NAMALWA (cell line): ENCODE data around the gene SGSH.
A peak's percentile ranks its signal among the peaks of the same experiment; 100 is the strongest.
"Not testable (repeated sequence)": the region's sequence is repeated elsewhere in the genome, so short reads cannot be mapped to it uniquely, and the experiment has no call there.

Source experiments
- DNase-seq: peaks from one replicate; pipeline ENCODE4 v3.0.0-alpha.2; 2015; ENCODE audit warnings: low spot score

Gene SGSH

DNA sequence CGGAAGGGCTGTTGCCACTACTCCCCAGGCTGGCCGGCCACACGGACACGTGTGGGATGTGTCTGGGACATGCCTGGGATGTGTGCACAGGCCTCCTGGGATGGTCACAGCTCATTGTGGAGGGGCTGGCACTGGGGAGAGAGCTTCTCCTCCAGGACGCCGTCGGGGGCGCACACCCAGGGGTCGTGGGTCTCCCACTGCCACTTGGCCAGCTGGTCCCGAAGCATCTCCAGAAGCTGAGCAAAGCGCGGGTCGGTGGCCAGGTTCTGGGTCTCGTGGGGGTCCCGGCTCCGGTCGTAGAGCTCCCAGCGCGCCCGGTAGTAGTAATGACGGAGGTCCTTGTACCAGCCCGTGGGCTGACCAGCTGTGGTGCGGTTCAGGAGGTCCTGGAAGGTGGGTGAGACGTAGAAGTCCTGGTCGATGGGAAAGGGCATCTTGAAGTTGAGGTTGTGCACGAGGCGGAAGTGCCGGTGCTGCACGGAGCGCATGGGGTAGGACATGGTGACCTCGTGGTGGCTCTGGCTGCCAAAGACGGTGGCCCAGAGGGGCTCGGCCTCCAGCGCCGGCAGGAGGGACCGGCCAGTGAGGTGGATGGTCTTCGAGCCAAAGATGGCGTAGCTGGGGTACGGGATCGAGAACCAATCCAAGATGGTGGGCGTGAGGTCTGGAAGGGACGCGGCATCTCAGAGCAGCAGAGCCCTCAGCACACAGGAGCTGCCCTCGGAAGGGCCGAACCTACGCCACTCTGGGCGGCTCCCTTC, 9.6 kb downstream of the SGSH start:
- DNase-seq: no peak

DNA sequence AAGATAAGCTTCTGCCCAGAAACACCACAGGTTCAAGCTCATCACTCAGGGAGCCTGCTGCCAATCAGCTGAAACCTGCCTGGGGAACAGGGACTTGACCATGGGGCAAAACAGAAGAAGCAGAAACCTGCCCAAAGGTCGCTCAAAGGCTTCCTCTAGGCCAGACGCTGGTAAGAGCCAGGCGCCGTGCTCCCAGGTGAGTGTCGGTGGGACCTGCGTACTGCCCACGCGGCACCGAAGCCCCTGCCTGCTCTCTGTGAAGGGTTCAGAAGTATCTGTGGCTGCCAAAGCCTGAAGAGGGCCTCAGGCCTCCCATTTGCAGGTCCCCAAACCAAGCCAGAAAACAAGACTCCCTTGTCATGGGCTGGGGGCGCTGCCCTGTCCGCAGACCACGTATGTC, 10.4 kb downstream of the SGSH start:
- no peak for DNase-seq

DNA sequence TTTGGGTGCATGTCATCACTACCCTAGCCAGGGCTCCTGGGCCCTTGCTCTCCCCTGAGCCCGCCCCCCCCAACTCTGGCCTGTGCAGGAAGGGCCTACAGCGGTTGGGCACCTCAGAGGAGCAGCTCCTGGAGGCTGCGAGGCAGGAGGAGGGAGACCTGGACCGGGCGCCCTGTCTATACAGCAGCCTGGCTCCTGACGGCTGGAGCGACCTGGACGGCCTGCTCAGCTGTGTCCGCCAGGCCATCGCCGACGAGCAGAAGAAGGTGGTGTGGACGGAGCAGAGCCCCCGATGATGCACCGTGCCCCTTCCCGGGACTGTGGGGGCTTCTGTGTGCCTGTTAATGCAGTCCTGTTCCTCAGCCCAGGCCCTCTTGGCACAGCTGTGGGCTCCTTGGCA, 12.1 kb downstream of the SGSH start:
- DNase-seq: no peak

DNA sequence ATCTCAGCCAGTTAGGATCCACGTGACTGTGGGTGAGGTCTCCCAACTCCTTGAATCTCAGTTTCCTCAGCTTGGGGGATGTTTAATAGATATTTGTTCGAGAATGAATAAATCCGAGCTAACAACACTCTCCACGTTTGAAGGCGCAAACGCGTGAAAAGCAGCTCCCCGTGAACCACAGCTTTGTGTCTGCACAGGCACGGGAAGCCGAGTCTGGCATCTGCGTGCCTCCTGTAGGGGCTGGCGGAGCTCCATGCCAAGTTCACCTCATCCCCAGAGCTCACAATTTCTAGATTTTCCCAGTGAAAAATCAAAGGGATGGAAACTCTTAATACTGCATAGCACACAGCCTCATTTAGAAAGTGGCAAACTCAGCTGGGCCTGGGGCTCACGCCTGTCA, 14.3 kb downstream of the SGSH start:
- no peak for DNase-seq

DNA sequence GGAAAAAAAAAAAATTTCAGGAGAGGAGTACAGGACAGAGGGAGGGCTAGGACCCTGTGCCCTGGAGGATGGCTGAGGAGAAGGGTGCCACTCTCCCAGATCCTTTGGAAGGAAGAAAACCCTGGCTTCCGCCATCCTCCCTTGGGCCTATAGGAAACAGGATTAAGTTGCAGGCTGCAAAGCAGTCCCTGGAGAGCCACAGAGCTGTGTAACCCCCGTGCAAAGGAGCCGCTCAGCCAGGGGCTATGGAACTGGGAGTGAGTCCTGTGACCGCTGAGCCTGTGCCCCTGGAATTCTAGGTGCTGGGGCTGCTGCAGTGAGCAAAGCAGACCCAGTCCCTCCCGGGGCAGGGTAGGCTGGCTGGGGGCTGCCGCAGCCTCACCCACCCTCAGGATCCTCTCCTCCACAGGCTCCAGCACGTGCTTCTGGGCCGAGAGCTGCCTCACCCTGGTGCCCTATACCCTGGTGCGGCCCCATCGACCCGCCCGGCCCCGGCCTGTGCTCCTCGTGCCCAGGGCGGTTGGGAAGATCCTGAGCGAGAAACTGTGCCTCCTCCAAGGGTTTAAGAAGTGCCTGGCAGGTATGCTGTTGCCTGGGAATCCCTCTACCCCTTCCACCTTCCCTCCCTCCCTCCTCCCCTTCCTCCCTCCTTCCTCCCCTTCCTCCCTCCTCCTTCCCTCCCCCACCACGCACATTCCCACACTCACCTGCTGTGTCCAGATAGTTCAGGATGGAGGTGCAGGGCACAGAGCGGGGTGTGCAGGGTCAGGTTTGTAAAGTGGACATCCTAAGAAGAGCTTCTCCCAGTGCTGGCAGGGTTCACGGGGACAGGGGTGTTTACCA, 15.3 kb downstream of the SGSH start:
- no peak for DNase-seq

DNA sequence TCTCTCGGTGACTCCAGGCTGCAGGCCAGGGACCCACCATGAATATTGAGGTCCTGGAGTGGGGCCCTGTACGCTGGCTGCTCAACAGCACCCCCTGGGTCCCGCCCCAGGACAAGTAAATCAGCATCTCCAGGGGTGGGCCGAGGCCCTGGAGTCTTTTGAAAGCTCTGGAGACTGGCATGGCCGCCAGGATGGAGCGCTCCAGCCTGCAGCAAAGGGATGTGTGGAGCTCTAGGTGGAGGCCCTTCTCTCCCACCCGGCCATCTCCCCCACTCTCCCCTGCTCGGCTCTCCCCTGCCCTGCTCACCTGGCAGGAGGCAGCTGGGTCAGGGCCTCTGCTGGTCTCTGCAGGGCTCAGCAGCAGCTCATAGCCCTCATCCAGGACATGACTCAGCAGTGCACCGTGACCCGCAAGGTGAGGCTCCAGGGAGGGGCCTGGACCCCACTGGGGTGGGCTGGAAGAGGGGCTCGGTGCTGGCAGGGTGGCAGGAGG, 16.6 kb downstream of the SGSH start:
- DNase-seq: peak; percentile 20

DNA sequence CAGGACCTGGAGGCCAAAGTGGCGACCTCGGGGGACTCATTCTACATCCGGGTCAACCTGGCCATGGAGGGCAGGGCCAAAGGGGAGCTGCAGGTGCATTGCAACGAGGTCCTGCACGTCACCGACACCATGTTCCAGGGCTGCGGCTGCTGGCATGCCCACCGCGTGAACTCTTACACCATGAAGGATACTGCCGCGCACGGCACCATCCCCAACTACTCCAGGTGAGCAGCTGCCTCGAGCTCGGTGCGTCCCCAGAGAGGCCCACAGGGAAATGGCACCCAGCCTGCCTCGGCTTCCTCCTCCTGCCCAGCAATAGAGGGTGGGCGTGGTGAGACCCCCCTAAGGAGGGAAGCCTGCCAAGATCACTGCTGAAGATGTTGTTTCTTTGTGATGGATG, 17.9 kb downstream of the SGSH start:
- DNase-seq: no peak

DNA sequence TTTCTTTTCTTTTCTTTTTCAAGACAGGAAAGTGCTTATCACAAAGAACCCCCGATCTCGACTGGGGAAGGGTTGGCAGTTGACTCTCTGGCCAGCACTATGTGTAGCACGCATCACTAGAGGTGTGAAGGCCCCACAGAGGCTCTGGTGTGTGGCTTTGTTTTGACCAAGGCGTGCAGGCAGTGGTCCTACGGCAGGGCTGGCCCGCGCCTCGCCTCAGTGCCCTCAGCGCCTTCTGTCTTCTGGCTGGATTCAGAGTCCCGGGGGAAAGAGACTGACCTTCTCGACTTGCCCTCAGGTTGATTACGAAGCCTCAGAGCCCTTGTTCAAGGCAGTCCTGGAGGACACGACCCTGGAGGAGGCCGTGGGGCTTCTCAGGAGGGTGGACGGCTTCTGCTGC, 18.7 kb downstream of the SGSH start:
- DNase-seq: no peak

DNA sequence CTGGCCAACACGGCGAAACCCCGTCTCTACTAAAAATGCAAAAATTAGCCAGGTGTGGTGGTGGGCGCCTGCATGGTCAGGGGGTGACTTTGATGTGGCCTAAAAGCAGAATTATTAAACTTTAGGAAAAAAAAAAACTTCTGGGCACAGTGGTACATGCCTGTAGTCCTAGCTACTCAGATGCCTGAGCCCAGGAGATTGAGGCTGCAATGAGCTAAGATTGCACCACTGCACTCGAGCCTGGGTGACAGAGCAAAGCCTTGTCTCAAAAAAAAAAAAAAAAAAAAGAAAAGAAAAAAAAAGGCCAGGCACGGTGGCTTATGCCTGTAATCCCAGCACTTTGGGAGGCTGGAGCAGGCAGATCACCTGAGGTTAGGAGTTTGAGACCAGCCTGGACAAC, 20.8 kb downstream of the SGSH start:
- DNase-seq: not testable (repeated sequence)

DNA sequence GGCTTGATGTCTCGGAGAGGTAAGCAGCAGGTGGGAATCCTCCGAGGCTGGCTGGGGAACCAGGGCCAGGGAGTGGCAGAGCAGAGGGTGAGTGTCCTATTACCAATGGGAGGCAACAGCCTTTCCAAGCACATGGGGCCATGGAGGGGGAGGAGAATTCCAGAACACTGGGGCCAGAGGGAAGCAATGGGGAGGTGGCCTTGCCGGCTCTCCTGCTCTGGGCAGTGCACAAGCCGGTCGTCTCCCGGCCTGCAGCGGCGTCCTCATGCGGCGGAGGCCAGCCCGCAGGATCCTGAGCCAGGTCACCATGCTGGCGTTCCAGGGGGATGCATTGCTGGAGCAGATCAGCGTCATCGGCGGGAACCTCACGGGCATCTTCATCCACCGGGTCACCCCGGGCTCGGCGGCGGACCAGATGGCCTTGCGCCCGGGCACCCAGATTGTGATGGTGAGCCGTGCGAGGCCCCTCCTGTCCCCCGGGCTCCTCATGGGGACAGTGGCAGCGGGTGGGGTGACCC, 21.9 kb downstream of the SGSH start:
- no peak for DNase-seq

DNA sequence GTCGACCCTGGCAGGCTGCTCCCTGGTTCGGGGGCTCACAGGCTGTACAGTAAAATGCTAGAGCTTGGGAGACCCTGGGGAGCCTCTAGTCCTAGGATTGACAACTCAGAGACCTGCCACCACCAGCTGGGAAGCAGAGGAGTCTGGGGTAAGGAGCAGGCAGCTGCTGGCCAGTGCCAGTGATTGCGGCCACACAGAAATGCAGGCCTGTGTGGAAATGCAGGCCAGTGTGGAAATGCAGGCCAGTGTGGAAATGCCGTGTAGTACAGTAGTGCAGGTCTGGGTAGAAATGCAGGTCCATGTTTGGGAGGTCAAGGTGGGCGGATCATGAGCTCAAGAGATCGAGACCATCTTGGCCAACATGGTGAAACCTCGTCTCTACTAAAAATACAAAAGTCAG, 23.5 kb downstream of the SGSH start:
- no peak for DNase-seq

DNA sequence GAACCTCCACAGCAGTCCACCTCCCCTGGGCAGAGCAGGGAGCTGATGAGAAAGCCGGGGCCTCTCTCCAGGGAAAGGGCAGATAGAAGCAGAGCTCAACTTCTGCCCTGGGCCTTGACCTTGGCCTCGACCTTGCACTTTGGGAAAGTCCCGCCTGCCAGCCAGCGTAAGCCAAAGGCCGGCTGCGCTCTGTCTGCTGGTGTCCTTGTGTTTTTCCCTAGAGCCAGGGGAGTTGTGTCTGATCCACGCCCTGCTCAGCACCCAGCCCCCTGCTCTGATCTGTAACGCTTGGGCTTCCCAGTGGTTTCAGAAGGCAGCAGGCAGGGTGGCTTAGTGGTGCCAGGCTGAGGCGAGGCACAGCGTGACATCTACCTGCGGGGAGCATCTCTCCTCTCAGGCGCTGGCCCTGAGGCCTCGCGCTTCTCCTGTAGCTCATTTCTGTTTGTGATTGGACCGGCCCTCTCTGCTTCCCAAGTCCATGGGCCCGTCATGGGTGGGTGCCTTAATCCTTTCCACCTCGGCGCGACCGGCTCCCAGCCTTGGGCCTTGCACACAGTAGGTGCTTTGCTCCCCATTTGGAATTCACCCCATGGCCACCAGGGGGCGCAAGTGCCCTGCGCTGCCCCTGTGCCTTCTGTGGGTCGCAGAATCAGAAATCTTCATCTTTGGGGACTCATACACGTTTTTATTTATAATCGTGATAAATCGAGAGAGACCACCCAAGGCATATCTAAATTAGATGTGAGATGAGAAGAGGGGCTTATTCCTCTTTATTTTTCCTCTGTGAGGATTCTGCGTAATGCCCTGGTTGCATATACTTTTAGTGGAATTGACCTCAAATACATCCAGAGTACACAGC, 24.2 kb downstream of the SGSH start:
- peak; percentile 52 for DNase-seq

DNA sequence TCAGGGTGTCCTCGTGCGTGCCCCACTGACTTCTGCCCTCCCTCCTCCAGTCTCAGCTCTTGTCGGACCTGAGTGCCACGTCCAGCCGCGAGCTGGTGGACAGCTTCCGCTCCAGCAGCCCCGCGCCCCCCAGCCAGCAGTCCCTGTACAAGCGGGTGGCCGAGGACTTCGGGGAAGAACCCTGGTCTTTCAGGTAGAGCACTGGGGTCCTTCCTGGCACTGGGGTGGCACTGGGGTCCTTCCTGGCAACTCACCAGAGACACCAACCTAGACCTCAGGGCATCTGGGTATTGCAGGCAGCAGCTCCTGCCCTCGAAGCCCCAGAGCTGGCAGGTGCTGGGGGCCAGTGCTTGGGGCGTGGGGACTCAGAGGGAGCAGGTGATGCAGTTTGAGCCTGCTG, 25.0 kb downstream of the SGSH start:
- no peak for DNase-seq

DNA sequence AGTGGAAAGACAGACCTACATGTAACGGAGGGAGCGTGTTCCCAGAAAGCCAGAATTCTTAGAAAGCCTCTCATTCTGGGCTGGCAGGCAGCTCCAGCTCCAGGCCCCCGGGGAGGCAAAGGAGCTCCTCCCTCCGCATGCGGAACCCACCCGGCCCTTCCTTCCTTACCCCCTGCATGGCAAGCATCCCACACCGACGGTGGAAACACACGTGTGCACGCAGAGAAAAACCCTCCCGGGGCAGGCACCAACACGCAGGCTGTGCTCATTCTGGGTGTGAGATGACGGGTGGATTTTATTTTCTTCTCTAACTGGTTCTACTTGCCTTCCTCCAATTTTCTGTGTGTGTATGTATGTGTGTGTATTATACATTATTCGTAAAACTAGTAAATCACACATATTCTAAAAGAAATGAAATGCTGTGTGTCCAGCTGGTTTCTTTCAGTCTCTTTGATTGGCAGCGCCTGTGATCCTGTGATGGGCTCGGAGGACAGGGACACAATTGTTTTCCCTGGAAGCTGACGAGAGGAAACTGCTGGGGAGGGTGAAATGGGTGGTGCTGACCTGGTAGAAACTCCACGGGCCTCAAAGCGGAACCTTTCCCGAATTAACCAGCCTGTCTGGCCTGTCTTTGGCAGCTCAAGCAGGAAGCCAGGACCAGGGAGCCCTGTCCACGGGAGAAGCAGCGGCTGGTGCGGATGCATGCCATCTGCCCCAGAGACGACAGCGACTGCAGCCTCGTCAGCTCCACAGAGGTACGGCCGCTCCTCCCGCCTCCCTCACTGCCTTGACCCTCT, 28.1 kb downstream of the SGSH start:
- no peak for DNase-seq

DNA sequence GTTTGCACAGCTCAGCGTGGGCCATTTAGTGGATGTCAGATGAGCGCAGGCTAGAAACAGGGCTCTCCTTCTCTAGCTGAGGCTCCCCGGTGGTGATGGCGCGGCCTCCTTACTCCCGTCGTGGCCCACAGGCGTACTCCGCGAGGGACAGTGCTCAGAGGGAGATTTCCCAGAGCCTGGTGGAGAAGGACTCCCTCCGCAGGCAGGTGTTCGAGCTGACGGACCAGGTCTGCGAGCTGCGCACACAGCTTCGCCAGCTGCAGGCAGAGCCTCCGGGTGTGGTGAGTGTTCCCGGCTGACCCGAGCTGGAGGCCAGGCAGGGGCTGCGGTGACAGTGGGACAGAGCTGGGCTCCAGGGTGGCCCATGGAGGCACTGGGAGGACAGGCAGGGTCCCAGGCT, 28.9 kb downstream of the SGSH start:
- no peak for DNase-seq

DNA sequence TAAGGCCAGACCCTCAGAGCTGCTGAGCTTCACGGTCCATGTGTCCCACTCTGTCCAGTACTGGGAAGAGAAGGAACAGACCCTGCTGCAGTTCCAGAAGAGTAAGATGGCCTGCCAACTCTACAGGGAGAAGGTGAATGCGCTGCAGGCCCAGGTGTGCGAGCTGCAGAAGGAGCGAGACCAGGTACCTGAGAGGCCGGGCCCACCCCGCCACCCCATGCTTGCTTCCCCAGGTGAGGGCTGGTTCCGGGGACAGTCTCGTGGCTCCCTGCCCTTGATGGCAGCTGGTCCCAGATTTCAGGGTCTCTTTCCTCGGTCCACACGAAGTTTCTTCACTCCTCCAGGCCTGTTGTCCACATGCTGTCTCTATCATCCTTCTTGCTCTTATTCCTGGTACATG, 29.4 kb downstream of the SGSH start:
- no peak for DNase-seq

DNA sequence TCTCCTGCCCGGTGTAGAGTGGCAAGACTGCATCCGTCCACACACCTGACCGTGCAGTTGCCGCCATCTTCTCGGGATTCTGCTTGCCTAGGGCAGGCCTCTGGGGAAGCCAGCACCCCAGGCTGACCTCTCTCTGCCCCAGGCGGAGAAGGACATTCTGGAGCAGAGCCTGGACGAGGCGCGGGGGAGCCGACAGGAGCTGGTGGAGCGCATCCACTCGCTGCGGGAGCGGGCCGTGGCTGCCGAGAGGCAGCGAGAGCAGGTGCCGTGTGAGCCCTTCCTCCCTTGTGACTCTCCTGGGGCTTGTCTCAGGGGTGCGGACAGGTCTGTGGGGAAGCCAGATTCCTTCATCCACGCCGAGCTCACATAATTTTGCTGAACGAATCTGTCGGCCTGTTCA, 30.5 kb downstream of the SGSH start:
- DNase-seq: no peak

DNA sequence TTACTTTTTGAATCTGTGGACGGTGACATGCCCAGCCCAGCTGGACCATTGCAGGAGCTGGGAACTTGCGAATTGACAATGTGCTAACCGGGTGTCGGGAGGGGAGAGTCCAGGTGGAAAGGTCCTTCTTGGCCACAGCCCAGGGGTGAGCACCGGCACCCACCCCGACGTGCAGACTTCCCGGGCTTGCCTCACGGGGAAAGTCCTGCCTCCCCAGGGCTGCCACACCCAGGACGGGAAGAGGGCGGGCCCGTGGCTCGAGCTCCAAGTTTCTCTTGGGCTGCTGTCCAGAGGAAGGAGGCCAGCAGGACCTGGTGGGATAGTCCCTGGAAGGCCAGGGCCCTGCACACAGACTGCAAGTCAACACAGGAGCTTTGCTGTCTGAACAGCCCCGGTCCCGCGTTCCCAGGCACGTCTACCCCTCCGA, 32.6 kb downstream of the SGSH start:
- no peak for DNase-seq

DNA sequence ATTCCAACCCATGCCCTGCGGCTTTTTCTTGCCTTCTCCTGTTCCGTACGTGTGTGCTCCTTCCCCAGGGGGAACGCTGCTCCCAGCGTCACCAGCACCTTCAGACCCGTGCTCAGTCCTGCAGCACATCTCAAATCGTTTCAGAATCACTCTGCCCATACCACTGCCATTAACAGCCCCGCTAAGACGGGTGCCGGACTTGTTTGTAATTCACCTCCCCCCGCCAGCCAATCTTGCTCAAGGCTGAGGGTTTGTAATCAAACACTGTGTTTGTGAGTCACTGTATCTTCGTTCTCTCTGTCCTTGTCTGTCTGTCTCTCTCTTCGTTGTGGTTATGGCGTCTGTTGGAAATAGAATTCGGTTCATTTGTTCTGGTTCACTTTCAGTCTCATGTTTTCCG, 33.0 kb downstream of the SGSH start:
- DNase-seq: no peak

DNA sequence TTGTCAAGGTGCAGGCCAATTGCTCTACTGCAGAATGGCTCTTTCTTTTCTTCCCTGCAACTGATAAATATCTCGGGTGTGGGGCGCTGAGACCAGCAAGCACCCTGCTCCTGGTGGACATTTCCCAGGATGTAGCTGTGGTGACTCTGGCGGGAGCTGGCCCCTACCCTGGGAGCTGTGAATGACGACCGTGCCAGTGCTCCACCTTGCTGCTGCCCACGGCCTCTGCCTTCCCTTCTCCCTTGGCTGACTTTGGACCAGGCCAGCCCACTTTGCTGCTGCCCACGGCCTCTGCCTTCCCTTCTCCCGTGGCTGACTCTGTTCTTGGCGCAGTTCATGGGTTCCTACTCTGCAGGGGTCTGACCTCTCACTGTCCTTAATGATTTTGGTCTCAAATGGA, 34.2 kb downstream of the SGSH start:
- no peak for DNase-seq

DNA sequence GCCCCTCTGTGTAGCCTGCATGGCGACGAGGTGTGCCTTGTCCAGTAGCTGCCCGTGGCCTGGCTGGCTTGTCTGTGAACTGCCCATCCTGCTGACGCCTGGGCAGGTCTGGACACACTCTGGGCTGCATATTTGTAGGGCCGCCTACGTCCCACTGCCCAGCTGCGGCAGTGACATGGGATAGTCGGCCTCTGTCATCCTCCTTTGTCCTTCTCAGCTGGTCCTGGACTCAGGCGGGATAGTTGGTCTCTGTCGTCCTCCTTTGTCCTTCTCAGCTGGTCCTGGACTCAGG, 35.8 kb downstream of the SGSH start:
- no peak for DNase-seq
